HG03139 (cell line): Measurements from ENCODE around the gene HDDC3.
A peak's percentile ranks its signal among the peaks of the same experiment; 100 is the strongest.

Experiments
- ATAC-seq: cut with Tn5 transposase; IDR thresholded peaks from one replicate; pipeline ENCODE4 v1.9.1; 2021; ENCODE audit not compliant: unreplicated experiment

HDDC3 gene

DNA sequence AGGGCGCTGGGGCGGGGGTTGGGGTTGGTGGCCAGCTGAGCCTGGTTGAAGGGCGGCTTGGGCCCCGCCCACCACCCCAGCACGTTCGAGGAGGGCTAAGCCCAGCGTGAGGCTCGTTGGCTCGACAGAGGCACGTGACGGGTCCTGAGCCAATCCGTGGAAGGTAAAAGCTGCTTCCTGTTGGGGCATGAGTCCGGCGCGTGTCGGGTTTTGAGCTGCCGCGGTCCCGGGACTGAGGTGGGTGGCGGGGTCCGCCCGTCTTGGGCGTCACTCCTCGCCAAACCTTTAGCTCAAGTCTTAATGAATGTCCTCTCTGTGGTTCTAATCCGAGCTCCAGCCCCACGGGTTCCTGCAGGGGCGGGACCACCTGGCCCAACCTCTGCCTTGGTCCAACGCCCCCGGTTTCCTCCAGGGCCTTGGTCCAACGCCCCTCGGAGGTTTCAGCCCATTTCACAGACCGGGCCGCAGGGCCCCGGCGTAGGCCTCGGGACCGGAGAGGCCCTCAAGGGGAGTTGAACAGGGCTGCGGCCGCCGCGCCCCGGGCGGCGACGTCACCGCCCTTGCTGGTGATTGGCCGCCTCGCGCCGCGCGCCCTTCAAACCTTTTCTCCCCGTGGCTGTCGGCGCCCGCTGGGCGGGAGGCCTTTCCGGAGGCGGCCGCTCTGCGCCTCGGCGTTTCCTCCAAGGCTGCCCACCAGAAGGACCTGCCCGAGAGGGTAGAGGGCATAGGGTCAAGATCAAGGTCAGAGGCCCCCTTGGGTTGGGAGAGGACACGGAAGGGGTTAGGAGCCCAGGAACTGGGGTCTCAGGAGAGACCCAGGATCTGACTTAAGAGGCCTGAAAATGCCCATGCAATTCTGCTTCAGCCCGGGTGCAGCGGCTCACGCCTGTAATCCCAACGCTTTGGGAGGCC is 22.6 kb upstream of the HDDC3 start, which contains the start of gene RCCD1:
RCCD1 (plus strand) TSS at position 173 of the 912 bp plus-strand sequence. CDS start 1,851 bp downstream, outside the sequence.
- peak; percentile 90 for ATAC-seq

DNA sequence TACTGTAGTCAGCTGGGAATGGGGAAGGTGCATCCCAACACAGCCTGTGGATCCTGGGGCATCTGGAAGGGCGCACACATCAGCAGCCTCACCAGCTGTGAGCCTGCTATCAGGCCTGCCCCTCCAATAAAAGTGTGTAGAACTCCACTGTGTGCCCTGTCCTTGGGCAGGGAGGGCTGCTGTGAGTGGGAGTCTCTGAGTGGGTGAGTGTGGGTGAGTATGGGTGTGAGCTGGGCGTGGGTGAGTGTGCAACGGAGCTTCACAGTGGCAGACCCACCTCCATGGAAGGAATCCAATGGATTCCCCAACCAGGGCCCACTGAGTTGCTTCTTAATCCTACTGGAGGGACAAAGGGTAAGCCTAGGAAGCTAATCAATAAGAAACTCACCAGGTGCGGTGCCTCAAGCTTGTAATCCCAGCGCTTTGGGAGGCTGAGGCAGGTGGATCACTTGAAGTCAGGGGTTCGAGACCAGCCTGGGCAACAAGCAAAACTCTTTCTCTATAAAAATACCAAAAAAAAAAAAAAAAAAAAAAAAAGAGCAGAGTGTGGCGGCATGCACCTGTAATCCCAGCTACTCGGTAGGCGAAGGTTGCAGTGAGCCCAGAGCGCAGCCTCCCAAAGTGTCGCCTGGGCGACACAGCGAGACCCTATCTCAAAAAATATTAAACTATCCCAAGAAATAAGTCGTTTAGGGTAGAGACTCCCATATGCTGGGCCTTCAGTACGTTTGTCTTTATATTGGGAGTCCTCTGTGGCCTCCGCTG is 21.8 kb upstream of the HDDC3 start:
- ATAC-seq = no peak

GRCh38 chr15:90952901-90953677 is 20.7 kb upstream of the HDDC3 start:
- ATAC-seq = no peak

DNA sequence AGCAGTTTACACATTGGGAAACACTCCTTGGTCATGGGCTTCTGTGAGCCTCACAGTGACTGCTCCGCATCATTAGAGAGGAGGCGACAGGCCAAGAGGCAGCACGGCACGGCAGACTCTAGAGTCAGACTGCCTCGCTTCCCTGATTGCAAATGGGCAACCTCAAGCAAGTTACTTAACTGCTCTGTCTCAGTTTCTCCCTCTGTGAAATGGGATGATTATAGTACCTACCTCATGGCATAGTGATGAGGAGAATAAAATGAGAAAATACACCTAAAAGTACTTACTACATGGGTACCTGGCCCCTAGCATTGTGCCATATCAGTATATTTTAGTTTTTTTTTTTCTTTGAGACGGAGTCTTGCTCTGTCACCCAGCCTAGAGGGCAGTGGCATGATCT is 18.3 kb upstream of the HDDC3 start:
- ATAC-seq = no peak

DNA sequence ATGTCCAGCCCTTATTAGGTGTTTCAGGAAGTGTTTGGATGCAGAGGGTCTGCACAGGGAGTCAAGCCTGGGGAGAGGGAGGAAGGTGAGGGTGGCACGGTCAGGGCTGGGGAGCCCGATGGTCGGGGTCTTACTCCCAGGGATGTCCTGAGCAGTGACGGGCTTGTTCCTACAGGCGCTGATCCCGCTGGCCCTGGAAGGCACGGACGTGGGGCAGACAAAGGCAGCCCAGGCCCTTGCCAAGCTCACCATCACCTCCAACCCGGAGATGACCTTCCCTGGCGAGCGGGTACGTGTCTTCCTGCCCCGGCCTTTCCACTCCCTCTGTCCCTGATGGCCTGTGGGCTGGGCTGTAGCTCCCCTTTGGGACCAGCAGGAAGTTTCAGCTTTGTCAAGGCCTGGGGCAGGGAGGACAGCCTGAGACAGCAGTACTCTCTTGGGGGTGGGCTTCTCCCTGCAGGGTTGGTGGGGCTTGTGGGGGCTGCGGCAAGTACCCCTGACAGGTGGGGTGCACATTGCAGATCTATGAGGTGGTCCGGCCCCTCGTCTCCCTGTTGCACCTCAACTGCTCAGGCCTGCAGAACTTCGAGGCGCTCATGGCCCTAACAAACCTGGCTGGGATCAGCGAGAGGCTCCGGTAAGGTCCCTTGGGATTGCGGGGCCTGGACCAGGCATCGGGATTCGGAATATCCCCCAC is 17.8 kb upstream of the HDDC3 start:
- no peak for ATAC-seq

GRCh38 chr15:90948506-90948905 is 16.2 kb upstream of the HDDC3 start:
- no peak for ATAC-seq

DNA sequence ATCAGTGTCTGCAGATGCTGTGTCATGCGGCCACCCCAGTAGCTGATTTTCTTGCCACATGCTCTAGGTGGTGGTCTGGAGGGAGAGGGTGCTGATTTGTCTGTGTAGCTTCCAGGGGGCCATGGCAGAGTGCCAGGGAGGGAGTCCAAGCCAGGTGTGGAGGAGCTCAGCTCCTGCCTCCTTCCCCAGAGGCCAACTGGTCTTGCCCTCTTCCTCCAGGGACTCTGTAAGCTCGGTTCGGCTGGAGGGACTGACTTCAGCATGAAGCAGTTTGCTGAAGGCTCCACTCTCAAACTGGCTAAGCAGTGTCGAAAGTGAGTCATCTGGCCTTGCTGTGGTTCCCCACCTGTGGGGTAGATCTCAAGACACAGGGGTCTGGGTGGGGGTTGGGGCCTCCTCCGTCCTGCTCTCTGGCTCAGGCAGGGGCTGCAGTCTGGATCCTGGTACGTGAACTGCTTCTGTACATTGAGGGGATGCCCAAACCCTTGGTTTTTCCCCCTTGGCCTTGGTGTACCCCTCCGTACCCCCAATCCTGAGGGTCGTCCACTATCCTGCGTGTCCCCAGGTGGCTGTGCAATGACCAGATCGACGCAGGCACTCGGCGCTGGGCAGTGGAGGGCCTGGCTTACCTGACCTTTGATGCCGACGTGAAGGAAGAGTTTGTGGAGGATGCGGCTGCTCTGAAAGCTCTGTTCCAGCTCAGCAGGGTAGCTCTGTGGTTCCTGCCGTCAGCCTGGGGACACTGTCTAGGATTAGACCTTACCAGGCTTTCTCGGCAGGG is 15.4 kb upstream of the HDDC3 start:
- ATAC-seq = no peak

DNA sequence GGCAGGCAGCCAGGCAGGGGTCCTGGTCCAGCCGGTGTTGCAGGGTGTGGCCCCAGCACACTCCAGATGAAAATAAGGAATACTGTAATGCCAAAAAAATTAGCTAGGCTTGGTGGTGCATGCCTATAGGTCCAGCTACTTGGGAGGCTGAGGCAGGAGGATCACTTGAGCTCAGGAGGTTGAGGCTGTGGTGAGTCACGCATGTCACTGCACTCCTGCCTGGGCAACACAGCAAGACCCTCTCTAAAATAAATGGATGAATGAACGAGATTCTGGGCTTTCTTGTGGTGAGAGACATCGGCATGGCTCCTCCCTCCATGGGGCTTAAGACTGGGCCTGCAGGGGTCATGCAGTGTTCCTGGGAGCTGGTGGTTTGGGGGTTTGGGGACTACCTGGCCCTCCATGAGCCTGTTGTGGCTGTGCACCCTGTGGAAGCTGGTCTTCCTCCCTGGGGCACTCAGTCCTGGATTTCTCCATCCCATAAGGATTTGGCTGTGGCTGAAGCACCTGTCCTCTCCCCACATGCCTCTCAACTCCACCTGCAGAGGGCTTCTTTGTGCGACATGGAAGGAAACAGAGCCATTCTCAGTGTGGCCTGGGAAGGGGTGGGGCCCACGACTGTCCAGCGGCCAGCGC is 14.7 kb upstream of the HDDC3 start:
- no peak for ATAC-seq

DNA sequence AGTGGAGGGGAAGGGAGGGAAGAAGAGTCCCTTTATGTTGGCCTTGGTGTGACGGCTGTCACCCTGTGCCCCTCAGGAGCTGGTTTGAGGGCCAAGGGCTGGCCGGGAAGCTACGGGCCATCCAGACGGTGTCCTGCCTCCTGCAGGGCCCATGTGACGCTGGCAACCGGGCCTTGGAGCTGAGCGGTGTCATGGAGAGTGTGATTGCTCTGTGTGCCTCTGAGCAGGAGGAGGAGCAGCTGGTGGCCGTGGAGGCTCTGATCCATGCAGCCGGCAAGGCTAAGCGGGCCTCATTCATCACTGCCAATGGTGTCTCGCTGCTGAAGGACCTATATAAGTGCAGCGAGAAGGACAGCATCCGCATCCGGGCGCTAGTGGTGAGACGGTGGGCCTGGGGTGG is 14.2 kb upstream of the HDDC3 start:
- ATAC-seq = no peak

DNA sequence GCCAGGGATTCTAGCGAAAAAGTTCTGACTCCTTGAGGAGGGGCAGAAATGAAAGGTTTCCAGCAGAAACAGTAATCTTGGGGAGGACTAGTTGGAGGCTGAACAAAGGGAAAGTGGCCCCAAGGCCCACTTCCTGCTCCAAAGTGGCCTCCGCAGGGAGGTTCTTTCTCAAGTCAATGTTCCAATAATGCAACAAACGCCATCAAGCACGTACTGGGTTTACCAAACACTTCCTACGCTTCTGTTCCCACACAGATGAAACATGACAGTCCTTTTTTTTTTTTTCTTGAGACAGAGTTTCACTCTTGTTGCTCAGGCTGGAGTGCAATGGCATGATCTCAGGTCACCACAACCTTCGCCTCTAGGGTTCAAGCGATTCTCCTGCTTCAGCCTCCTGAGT is 12.7 kb upstream of the HDDC3 start:
- ATAC-seq = no peak

DNA sequence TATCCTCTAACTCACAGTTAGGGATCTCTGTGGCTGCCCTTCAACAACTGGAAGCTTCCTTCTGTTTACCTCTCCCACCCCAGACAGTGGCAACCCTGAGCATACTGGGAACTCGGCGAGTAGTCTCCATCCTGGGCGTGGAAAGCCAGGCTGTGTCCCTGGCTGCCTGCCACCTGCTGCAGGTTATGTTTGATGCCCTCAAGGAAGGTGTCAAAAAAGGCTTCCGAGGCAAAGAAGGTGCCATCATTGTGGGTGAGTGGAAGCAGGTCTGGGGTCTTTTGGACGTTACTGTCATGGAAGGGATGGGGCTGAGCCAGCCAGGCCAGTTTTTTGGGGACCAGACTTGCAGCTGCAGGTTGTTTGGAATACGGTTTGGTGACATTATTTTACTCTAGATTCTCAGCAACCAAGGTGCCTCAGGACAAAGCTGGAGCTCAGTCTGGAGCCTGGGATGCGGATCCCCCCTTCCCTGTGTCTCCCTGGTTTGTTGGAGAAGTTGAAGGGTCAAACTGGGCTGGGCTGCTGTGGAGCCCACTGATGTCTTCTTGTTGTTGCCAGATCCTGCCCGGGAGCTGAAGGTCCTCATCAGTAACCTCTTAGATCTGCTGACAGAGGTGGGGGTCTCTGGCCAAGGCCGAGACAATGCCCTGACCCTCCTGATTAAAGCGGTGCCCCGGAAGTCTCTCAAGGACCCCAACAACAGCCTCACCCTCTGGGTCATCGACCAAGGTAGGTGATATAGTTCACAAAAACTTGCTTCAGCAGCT is 10.2 kb upstream of the HDDC3 start:
- ATAC-seq = no peak

DNA sequence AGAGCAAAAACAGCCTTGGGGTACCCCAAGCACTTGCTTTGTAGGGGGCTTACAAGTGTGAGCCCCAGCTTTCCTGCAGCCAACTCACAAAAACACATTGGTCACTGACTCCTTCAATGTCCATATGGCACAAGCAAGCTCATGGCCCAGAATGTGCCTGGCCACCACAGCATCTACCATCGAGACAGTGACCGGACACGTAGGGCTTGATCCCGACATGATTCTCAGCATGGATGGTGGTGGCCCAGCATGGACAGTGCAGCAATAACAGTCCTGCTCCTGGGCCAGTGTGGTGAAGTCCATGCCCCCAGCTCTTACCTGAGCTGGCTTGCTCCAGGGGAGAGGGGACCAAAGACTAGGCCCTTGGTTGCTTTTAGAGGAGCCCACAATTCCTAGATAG is 8.7 kb upstream of the HDDC3 start:
- ATAC-seq = no peak

- ATAC-seq = no peak
These were observed 7.4 kb upstream of the HDDC3 start for GRCh38 chr15:90939756-90940155.

DNA sequence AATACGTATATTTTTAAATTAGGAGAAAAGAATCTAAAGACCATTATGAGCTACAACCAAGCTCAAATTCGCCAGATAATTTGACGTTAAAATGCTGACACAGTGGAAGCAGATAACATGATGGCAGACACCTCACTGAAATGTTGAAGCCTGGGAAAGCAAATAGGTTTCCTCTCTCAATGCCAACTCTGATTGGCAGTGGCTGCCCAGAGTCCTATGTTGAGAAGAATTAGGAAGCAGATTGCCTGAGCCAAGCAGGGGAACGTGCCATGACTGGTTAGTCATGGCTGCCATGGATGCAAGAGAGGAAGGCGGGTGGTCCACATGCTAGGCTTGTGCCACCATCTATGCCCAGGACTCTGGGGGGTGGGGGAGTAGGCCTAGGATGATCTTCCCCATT is 5.9 kb upstream of the HDDC3 start:
- no peak for ATAC-seq

DNA sequence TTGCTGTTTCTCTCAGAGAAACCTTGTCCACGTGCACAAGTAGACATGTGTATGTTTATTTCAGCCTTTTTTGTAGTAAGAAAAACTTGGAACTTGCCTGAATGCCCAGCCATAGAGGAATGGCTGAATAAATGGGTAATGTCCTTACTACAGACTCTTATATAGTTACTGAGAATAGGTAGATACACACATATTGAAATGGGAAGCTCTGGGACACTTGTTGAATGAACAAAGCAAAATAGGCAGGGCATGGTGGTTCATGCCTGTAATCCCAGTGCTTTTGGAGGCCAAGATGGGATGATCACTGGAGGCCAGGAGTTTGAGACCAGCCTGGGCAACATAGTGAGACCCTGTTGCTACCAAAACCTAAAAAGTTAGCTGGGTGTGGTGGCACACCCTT is 4.5 kb upstream of the HDDC3 start:
- ATAC-seq = no peak

- peak; percentile 57 for ATAC-seq
These were observed 2.8 kb upstream of the HDDC3 start, which contains the start of gene UNC45A for GRCh38 chr15:90934949-90935751. TSS of gene UNC45A (plus strand) at chr15:90935285. CDS start at chr15:90935325, 40 bp downstream.

DNA sequence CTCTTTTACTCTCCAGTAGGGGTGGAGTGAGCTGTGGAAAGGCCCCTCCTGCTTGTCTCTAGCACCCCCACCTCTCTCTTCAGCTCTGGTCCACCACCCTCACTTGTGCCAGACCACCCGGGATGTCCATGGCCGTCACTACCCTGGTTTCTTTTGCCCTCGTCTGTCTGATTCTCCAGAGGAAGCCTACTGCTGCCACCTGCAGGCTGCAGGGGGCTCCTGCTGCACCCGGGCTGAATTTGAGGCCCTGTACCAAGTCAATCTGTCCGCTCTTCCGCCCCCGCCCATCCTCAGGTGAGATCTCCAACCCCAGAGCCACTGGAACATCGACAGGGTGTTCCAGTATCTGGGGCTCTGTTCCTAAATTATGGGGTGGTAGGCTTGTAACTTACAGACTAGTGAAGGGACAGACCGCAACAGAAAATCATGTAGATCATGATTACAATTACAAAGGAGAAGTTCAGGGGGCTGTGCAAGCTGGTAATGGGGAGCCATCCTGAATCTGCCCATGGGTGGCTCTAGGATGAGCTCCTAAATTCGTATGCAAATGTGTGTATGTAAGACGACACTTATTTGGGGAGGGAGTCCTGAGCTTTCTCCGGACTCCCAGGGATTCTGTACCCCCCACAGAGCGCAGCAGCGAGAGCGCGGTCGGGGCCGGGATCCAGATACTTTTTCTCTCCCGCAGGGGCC is 2.1 kb upstream of the HDDC3 start:
- ATAC-seq = peak; percentile 37
